Panc1 (cell line): Measurements from ENCODE around the gene MORF4L2.

ENCODE experiments used
- CTCF ChIP-seq: fragments of 450-650 bp; IDR thresholded peaks from 2 replicates; pipeline ENCODE4 v1.5.1; 2017; ENCODE audit warnings: mild to moderate bottlenecking
- POLR2AphosphoS5 ChIP-seq: IDR thresholded peaks from 2 replicates; pipeline ENCODE4 v1.6.1; 2012; ENCODE audit warnings: mild to moderate bottlenecking, low read depth, low read length, moderate library complexity
- TCF7L2 ChIP-seq: IDR thresholded peaks from 2 replicates; pipeline ENCODE4 v1.6.1; 2011; ENCODE audit warnings: mild to moderate bottlenecking, low read depth, low read length, inconsistent platforms

- TF ChIP-seq CTCF, result no peak
- TF ChIP-seq POLR2AphosphoS5, result no peak
- TF ChIP-seq TCF7L2, result no peak
Measured at GRCh38 chrX:103727115-103727514, 40.6 kb upstream of the MORF4L2 start.
